ACHN (cell line): ENCODE measurements around the gene ANKRD44.
"Not testable (repeated sequence)": the region's sequence is repeated elsewhere in the genome, so short reads cannot be mapped to it uniquely, and the experiment has no call there.

Experiments
- DNase-seq: peaks from one replicate; pipeline ENCODE4 v3.0.0-alpha.2; 2015
- in situ Hi-C: cut with HindIII; loops from 2 replicates; pipeline ENCODE4 v1.10.0; 2017; ENCODE audit warnings: low sequenced_read_pairs, low pct_ligation_motif_present, low pct_unique_long_range_greater_than_20kb

Gene ANKRD44

DNA sequence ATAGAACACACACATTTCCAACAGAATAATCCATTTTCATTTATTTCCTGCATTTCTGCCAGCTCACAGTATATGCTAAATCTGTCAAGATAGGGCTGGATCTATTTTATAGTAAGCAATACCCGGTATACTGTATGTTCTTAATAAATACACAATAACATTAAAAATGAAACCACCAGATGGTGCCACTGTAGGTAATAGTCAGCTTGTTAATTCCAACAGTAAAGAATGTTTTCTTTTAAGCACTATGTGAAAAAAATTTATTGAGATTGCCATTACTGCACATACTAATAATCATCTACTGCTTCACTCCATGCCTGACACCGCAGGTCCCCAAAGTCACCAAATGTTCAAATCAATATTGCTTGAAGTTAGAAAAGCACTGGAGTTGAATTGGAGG lies 252.6 kb downstream of the ANKRD44 start:
- no peak for DNase-seq
- in situ Hi-C loops = no loop called here

GRCh38 chr2:197055045-197055444 lies 255.5 kb downstream of the ANKRD44 start:
- in situ Hi-C loops = no loop called here
- no peak for DNase-seq

GRCh38 chr2:197054437-197054836 lies 256.1 kb downstream of the ANKRD44 start:
- in situ Hi-C loops = no loop called here
- no peak for DNase-seq

DNA sequence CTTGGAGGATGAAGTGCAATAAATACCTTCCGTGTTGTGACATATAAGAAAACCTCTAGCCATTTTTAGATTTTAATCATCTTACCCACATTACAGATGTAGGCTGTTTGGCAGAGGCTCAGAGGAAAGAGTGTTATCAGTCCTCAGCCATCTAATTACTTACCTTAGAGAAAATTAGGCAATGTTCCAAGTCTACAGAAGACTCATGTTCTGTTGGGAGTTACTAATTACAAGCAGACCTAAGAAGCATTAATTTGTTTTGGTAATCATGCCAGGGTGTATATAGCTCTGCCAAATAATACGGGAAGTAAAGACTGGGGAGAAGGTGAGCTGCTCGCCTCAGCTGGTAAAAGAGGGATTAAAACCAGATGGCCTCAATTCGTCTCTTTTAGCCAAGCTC lies 258.2 kb downstream of the ANKRD44 start:
- in situ Hi-C loops = no loop called here
- DNase-seq = no peak

DNA sequence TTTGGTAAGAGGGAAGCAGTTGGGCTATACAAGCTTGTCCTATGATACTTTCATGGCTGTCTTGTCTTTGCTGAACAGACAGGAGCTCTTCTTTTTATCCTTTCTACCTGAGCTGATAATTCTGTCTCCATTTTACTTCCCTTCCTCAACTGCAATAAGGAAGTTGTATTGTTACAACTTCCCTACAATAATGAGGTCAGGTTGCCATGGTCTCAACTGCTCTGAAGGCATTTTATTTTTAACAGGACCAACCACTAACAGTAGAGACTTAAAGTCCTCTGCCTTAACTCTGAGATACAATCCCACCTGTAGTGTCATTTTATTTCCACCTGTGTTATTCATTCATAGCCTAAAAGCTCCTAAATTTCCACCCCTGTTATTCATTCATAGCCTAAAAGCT lies 265.5 kb downstream of the ANKRD44 start:
- in situ Hi-C loops = no loop called here
- no peak for DNase-seq

DNA sequence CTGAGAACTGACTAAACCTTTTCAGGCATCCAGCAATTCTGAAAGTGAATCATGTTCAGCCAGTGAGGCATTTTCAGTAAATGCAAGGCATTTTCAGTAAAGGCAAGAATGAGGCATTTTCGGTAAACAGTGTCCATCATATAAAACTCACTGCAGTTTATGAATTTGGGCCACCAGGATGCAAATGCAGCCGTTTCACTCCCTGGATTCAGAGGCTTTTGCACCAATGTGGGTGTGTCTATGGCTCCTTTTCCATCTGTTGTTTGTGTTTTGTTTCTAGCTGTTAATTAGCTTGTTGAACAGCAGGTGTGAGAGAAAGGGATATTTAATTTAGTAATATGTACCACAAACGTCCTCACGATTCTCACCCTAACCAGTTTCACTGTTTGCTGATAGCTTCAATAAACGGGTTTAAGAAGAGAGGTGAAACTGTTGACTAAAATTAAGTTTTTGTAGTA lies 267.8 kb downstream of the ANKRD44 start:
- in situ Hi-C loops = no loop called here
- no peak for DNase-seq

DNA sequence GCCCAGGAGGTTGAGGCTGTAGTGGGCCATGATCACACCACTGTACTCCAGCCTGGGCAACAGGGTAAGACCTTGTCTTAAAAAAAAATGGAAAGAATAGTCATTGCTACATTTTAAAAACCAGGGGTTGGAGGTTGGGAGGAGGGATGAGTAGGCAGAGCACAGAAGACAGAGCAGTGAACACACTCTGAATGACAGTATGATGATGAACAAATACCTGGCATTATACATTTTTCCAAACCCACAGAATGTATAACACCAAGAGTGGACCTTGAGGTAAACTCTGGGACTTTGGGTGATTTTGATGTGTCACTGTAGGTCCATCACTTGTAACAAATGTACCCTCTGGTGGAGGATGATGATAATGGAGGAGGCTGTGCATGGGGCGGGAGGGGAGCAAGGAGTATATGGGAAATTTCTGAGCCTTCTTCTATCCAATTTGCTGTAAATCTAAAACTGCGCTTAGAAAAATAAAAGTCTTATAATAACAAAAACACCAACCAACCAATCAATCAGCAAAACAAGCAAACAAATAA lies 272.6 kb downstream of the ANKRD44 start:
- DNase-seq = no peak
- in situ Hi-C loops = no loop called here

DNA sequence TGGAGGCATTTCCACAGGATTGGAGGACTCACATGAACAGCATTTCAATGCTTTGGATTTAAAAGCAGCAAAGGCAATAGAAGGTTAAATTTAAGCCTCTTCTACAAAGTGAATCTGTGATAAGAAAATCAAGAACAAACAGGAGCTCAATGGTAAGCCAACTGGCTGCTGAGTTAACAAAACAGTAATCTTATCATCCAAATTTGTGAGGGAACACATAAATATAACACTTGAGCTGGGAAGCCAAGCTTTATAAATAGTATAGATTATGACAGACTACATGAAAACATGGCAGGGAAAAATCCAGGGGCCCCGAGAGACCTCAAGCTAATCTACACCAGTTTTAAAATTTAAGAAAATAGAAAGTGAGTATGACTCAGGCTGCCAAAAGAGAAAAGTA lies 275.6 kb downstream of the ANKRD44 start:
- in situ Hi-C loops = no loop called here
- DNase-seq = no peak

- DNase-seq = no peak
- in situ Hi-C loops = no loop called here
These were observed 276.3 kb downstream of the ANKRD44 start for GRCh38 chr2:197034292-197034691.

DNA sequence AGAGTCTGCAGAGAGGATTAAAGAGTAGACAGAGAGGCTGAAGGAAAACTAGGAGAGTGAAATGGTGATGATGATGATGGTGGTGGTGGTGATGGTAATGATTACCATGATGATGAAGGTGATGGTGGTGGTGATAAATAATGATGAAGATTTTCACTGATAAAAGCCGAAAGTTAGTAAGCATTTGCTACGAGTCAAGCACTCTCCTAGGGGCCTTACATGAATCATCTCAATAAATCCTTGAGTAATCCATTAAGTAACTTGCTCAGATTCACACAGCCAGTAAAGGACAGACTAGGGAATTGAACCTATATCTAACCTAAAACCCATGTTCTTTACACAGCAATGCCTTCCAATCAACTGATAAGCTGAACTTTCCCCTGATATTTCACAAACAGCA lies 277.4 kb downstream of the ANKRD44 start:
- in situ Hi-C loops = no loop called here
- no peak for DNase-seq

GRCh38 chr2:197031803-197032202 lies 278.8 kb downstream of the ANKRD44 start:
- no peak for DNase-seq
- in situ Hi-C loops = no loop called here

GRCh38 chr2:197030090-197030489 lies 280.5 kb downstream of the ANKRD44 start:
- DNase-seq = no peak
- in situ Hi-C loops = no loop called here

DNA sequence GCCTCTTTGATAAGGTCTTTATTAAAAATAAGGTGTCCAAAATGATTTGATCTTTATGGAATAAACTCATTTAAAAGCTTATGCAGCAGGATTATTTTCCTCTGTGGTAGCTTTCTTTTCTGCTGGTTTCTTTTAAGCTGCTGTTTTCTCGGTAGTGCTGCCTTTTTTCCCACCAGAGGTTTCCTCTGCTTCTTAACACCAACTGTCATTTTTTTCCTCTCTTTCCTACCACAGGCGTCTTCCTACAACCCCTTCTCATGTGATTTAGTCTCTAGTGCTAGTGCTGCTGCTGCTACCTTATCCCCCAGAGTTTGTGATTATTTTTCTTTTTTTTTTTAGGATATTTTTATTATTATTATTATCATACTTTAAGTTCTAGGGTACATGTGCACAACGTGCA lies 281.9 kb downstream of the ANKRD44 start:
- no peak for DNase-seq
- in situ Hi-C loops = no loop called here

GRCh38 chr2:197028230-197028629 lies 282.4 kb downstream of the ANKRD44 start:
- peak; percentile 42 for DNase-seq
- in situ Hi-C loops = no loop called here

DNA sequence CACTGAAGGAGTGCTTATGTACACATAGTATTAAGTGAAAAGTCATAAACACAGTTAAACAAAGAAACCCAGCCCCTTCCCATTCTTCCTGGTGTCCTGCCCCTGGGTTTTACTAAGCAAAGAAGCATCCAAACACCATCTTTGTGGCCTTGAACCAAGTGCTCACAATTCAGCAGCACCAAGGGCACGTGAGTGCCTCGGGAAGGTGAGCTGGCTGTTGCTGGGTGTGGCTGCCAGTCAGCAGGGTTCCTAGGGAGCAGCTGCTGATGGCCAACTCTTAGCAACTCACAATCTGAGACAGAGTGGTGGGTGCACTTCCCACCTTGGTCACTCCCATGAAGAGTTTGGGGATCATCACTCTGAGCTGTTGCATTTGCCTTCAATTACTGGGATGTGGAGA lies 286.4 kb downstream of the ANKRD44 start:
- in situ Hi-C loops = no loop called here
- no peak for DNase-seq

DNA sequence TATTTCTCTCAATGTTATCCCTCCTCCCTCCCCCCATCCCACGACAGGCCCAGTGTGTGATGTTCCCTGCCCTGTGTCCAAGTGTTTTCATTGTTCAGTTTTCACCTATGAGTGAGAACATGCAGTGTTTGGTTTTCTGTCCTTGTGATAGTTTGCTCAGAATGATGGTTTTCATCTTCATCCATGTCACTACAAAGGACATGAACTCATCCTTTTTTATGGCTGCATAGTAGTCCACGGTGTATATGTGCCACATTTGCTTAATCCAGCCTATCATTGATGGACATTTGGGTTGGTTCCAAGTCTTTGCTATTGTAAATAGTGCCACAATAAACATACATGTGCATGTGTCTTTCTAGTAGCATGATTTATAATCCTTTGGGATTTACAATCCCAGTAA lies 289.7 kb downstream of the ANKRD44 start:
- in situ Hi-C loops, DNase-seq: not testable (repeated sequence)

DNA sequence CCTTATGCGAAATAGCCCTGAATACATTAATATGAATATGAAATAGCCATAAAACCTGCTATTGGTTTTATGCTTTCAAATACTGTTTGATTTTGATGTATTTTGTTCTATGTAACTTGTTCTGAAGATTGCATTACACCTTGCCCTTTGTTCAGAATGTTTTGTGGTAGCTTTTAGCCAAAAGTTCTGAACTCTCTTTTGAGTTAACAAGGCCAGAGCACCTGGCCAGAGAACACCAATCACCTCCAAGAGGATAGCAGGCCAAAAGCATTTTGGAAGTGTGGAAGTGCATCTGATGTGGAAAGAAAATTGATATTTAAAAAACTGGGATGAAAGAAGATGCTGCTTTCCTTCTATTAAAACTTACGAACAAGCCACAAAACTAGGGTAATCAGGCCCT lies 297.5 kb downstream of the ANKRD44 start:
- DNase-seq = no peak
- in situ Hi-C loops = no loop called here

GRCh38 chr2:197011801-197012641 lies 298.6 kb downstream of the ANKRD44 start:
- peak; percentile 55 for DNase-seq
- in situ Hi-C loops = no loop called here

DNA sequence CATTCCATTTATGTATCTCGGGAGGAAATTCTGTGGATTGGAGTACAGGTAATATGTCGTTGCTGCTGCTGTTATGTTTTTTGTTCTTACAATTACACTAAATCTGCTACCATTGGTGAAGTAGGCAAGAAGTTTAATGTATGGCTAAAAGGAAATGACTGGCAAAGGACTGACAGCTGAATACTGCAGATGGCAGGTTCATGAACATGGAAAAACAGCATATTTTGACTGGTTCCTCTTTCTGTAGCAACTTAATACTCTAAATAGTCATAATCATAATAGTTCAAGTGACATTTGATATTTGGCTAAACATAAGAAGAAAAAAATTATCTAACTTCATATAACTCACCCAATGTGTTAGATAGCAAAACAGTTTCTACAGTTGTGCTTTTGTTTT lies 299.6 kb downstream of the ANKRD44 start:
- DNase-seq = no peak
- in situ Hi-C loops = no loop called here
